Ascending aorta (tissue), 2 donors: ENCODE data around the gene IL1B. TPM values are rescaled to one million over a fixed set of nuclear protein-coding genes. Genes with fewer than 3 reads are reported as not detected.
"Not testable (repeated sequence)": the region's sequence is repeated elsewhere in the genome, so short reads cannot be mapped to it uniquely, and the experiment has no call there.

ENCODE experiments used
- DNase-seq, 2 donors: peaks; one replicate each; pipeline ENCODE4 v3.0.0-alpha.2; 2019; ENCODE audit warnings: low spot score in 2 of 2
- H3K27ac ChIP-seq, 2 donors: fragments of 200-600 bp; sonication (generic); one replicate each; pipeline ENCODE4 v1.5.1; 2016 to 2017; ENCODE audit warnings: mild to moderate bottlenecking in 1 of 2
- H3K27me3 ChIP-seq: fragments of 200-600 bp; sonication (generic); one replicate; pipeline ENCODE4 v1.5.1; 2017
- H3K36me3 ChIP-seq, 2 donors: fragments of 200-600 bp; sonication (generic); one replicate each; pipeline ENCODE4 v1.5.1; 2016
- H3K4me1 ChIP-seq, 2 donors: fragments of 200-600 bp; sonication (generic); one replicate each; pipeline ENCODE4 v1.5.1; 2016 to 2017; ENCODE audit warnings: mild to moderate bottlenecking in 1 of 2
- H3K4me3 ChIP-seq, 2 donors: fragments of 200-600 bp; sonication (generic); one replicate each; pipeline ENCODE4 v1.5.1; 2016 to 2017; ENCODE audit warnings: mild to moderate bottlenecking in 1 of 2
- H3K9me3 ChIP-seq, 2 donors: fragments of 200-600 bp; sonication (generic); one replicate each; pipeline ENCODE4 v1.5.1; 2016
- intact Hi-C: fragments of 100-400 bp; cut with DNase I; formaldehyde crosslinking; loops from one replicate; pipeline ENCODE4 v1.15.1; 2023
- total RNA-seq: library from RNA; depleted of rRNA; stranded (reverse); fragments of >200 nt; gene quantifications from one replicate; pipeline ENCODE4 v1.1.0, GENCODE V29; 2016
- TF ChIP-seq, protein P1 (sequence below), 3 experiments: fragments of 200-600 bp in 2 of 3; fragments of 450-650 bp in 1 of 3; sonication (generic) in 2 of 3; IDR thresholded peaks; one replicate each; pipeline ENCODE4 v1.5.1; 2016 to 2019; ENCODE audit warnings: antibody characterized with exemption in 3 of 3, mild to moderate bottlenecking in 1 of 3, moderate library complexity in 1 of 3

The IL1B gene
- total RNA-seq, 1 donor from 2014 or later: not detected

DNA sequence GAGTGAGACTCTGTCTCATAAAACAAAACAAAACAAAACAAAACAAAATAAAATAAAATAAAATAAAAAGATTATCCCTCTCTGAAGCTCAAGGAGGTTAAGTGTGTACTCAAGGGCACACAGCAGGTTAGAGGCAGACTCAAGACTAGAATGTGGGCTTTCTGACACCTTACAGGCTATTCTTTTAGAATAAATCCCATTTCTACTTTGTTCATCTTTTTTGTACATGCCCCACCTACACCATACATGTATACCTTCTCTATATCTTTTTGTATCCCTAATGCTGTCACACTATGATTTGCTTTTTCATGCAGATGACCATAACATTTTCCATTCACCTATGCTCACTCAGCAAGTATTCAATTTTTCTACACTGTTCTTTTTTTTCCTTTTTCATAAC lies 2.6 kb downstream of the IL1B start:
- Histone ChIP-seq H3K27me3 (no peaks in the 10 kb centered on the region), H3K27ac (no peak overlapping the region), H3K36me3 (no peaks in the 10 kb centered on the region), H3K4me1 (no peaks in the 10 kb centered on the region), H3K9me3 (no peaks in the 10 kb centered on the region), H3K4me3 (no peak overlapping the region)
- TF ChIP-seq, protein P1, sequence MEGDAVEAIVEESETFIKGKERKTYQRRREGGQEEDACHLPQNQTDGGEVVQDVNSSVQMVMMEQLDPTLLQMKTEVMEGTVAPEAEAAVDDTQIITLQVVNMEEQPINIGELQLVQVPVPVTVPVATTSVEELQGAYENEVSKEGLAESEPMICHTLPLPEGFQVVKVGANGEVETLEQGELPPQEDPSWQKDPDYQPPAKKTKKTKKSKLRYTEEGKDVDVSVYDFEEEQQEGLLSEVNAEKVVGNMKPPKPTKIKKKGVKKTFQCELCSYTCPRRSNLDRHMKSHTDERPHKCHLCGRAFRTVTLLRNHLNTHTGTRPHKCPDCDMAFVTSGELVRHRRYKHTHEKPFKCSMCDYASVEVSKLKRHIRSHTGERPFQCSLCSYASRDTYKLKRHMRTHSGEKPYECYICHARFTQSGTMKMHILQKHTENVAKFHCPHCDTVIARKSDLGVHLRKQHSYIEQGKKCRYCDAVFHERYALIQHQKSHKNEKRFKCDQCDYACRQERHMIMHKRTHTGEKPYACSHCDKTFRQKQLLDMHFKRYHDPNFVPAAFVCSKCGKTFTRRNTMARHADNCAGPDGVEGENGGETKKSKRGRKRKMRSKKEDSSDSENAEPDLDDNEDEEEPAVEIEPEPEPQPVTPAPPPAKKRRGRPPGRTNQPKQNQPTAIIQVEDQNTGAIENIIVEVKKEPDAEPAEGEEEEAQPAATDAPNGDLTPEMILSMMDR (IDR thresholded peaks at IDR 0.05): no peak
- intact Hi-C loops: no loop called here
- no peak for DNase-seq

DNA sequence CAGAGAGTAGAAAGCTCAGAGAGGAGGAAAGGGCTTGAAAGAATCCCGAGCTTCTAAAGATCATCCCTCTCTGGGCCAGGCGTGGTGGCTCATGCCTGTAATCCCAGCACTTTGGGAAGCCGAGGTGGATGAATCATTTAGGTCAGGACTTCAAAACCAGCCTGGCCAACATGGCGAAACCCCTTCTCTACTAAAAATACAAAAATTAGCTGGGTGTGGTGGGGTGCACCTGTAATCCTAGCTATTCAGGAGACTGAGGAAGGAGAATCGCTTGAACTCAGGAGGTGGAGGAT lies 3.0 kb downstream of the IL1B start:
- H3K27ac ChIP-seq, DNase-seq, H3K27me3 ChIP-seq, H3K36me3 ChIP-seq, H3K9me3 ChIP-seq, H3K4me1 ChIP-seq, H3K4me3 ChIP-seq, intact Hi-C loops: not testable (repeated sequence)

DNA sequence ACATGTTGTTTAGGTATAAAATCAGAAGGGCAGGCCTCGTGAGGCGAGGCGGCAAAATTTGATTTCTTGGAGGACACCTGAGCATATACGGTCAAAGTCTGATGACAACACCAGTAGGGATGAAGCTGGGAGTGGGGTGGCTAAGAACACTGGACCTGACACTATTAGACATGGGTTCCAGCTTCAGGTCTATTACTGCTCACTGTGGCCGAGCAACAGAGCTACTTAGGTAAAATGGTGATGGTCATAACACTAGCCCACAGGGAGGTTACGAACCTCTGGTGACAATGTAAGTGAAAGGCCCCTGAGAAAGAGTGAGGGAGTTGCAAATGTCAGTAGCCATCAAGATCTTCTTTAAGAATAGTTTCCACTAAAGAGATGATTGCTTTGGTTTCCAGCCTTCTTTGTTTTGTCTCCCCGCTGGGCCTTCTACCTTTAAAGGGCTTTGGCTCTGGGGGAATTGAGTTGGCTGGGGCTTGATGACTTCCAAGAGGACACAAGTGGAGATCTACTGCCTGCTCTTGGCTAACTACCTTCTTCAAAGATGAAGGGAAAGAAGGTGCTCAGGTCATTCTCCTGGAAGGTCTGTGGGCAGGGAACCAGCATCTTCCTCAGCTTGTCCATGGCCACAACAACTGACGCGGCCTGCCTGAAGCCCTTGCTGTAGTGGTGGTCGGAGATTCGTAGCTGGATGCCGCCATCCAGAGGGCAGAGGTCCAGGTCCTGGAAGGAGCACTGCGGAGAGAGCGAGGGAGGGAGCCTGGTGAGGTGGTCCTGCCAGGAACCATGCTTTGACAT lies 3.5 kb downstream of the IL1B start:
- DNase-seq: no peak
- Histone ChIP-seq H3K27ac (no peak overlapping the region), H3K36me3 (no peaks in the 10 kb centered on the region), H3K9me3 (no peaks in the 10 kb centered on the region), H3K27me3 (no peaks in the 10 kb centered on the region), H3K4me3 (no peak overlapping the region), H3K4me1 (no peaks in the 10 kb centered on the region)
- TF ChIP-seq, protein P1 (IDR thresholded peaks at IDR 0.05): no peak
- intact Hi-C loops: no loop called here

DNA sequence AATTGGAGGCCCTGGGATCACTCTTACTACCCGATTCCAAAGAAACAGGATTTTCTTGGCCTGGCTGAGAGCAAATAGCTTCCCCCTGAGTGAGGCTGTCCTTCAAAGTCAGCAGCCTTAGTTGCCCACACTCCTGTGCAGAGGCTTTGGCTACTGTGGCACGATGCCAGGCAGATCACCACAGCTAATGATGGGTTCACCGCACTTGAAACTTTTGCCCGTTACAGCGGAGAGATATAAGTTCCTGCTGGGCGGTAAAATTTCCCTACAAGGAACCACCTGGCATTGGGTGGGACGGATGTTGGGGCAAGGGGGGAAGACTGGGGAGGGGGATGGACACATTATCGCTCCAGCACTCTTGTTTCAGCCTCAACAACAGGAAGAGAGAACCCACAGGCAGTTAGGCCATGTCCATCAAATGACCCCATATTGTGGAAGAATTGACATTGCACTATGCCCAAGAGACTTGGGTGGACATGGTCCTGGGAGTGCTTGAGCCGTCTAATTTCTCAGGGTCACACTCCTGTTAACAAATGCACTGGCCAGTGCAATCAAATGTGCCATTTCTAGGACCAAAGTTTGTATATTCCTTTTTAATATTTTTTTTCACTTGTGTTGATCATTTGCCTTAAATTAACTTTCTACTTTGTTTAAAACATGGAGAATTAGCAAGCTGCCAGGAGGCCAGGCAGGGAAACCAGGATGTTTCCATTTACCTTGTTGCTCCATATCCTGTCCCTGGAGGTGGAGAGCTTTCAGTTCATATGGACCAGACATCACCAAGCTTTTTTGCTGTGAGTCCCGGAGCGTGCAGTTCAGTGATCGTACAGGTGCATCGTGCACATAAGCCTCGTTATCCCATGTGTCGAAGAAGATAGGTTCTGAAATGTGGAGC lies 4.4 kb downstream of the IL1B start:
- DNase-seq: no peak
- Histone ChIP-seq H3K36me3 (no peaks in the 10 kb centered on the region), H3K4me1 (no peaks in the 10 kb centered on the region), H3K27ac (no peak overlapping the region), H3K4me3 (no peak overlapping the region), H3K9me3 (no peaks in the 10 kb centered on the region), H3K27me3 (no peaks in the 10 kb centered on the region)
- TF ChIP-seq, protein P1 (IDR thresholded peaks at IDR 0.05): no peak
- intact Hi-C loops: no loop called here

DNA sequence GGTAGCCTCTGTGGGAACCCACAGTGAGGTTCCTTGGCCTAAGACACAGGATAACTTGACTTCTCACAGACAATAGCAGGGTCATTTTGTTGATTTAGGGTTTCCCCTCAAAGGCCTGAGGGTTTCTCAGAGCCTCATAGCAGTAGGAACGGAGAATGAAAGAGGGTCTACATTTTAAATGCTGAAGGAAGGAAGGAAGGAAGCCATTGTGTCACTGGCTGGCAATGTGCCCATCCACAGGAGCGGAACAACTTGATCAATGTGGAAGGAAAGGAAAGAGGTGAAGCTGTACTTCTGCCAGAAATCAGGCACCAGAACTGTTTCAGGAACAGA lies 5.1 kb downstream of the IL1B start:
- DNase-seq: no peak
- Histone ChIP-seq H3K36me3 (no peaks in the 10 kb centered on the region), H3K27ac (no peak overlapping the region), H3K27me3 (no peaks in the 10 kb centered on the region), H3K4me1 (no peaks in the 10 kb centered on the region), H3K4me3 (no peak overlapping the region), H3K9me3 (no peaks in the 10 kb centered on the region)
- TF ChIP-seq, protein P1 (IDR thresholded peaks at IDR 0.05): no peak
- intact Hi-C loops: no loop called here
